Skeletal muscle tissue (tissue), 4 donors: ENCODE results near the gene MCHR1. TPM values are rescaled to one million over a fixed set of nuclear protein-coding genes. Genes with fewer than 3 reads are reported as not detected.

Experiments used
- H3K27ac ChIP-seq: one replicate; pipeline ENCODE4 v1.7.0; 2013; ENCODE audit warnings: mild to moderate bottlenecking, low read depth, low read length, inconsistent platforms
- H3K27me3 ChIP-seq, 3 donors: one replicate each; pipeline ENCODE4 v1.7.0; 2013; ENCODE audit warnings: low read length in 3 of 3; ENCODE audit not compliant: control insufficient read depth in 3 of 3, insufficient read depth in 3 of 3
- H3K36me3 ChIP-seq, 3 donors: one replicate each; pipeline ENCODE4 v1.7.0; 2013; ENCODE audit warnings: low read length in 3 of 3; ENCODE audit not compliant: control insufficient read depth in 3 of 3, insufficient read depth in 3 of 3
- H3K4me1 ChIP-seq, 3 donors: one replicate each; pipeline ENCODE4 v1.7.0; 2013; ENCODE audit warnings: low read length in 3 of 3, mild to moderate bottlenecking in 3 of 3; ENCODE audit not compliant: control insufficient read depth in 3 of 3, insufficient read depth in 3 of 3
- H3K4me3 ChIP-seq, 3 donors: one replicate each; pipeline ENCODE4 v1.7.0; 2013; ENCODE audit warnings: low read length in 3 of 3
- H3K9ac ChIP-seq, 3 donors: one replicate each; pipeline ENCODE4 v1.7.0; 2013; ENCODE audit warnings: low read length in 3 of 3, mild to moderate bottlenecking in 3 of 3, moderate library complexity in 2 of 3, low read depth in 1 of 3
- H3K9me3 ChIP-seq, 3 donors: one replicate each; pipeline ENCODE4 v1.7.0; 2013; ENCODE audit warnings: low read length in 3 of 3; ENCODE audit not compliant: control insufficient read depth in 3 of 3
- total RNA-seq: library from RNA; depleted of rRNA; stranded (reverse); fragments of >200 nt; gene quantifications from one replicate; pipeline ENCODE4 v1.2.3, GENCODE V29; 2014
- donor health status: Osteomylitis.

MCHR1 gene, protein sequence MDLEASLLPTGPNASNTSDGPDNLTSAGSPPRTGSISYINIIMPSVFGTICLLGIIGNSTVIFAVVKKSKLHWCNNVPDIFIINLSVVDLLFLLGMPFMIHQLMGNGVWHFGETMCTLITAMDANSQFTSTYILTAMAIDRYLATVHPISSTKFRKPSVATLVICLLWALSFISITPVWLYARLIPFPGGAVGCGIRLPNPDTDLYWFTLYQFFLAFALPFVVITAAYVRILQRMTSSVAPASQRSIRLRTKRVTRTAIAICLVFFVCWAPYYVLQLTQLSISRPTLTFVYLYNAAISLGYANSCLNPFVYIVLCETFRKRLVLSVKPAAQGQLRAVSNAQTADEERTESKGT
- 1.6 TPM for total RNA-seq

DNA sequence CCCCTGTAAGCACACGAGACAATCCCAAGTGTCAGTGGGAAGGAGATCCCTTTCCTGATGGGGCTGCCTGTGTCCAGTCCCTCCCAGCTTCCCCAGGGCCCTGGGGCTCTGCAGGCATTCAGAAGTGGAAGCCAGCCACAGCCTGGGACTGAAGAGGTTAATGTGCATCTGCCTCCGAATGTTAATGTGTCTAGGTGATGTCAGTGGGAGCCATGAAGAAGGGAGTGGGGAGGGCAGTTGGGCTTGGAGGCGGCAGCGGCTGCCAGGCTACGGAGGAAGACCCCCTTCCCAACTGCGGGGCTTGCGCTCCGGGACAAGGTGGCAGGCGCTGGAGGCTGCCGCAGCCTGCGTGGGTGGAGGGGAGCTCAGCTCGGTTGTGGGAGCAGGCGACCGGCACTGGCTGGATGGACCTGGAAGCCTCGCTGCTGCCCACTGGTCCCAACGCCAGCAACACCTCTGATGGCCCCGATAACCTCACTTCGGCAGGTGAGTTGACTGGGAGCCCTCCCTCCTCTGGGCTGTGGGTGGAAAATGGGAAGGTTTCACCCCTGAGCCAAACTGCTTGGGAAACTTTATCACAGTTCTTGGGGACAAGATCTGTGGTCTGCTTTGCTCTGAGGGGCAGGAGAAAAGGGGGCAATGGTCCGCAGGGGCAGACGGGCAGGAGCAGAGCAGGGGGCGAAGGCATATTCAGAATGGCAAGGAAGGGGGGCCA lies at the start of gene MCHR1:
Gene MCHR1, plus strand, starts transcription at position 236 of the 715 bp plus-strand sequence. Its CDS starts 169 bp downstream, at position 405.
- peaks cover 11 to 29% (median 27%) of the 10 kb centered on the region in 3 donors for H3K27me3 ChIP-seq
- H3K4me3 ChIP-seq, result peak within 1 kb of the TSS; percentile 52 to 60 (median 53)
- peak within 1 kb of the TSS; percentile 21 to 57 (median 23) for H3K9ac ChIP-seq
- peak within 1 kb of the TSS; percentile 44 for H3K27ac ChIP-seq
- H3K9me3 ChIP-seq, result no peaks in the 10 kb centered on the region
- H3K36me3 ChIP-seq, result no peaks in the 10 kb centered on the region
- H3K4me1 ChIP-seq, result peaks cover 15 to 23% (median 16%) of the 10 kb centered on the region in 3 donors

DNA sequence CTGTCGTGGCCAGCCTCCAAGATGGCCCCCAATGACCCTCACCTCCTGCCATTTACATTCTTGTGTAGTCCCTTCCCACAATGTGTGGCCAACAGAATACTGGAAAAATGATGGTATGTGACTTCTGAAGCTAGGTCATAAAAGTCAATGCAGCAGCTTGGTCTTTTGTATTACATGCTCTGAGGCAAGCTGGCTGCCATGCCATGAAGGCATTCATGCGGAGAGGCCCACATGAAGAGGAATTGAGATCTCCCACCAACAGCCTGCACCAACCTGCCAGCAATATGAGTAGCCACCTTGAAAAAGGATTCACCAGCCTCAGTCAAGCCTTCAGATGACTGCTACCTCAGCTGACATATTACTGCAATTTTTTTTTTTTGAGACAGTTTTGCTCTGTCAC lies 47.4 kb upstream of the MCHR1 start:
- no peaks in the 10 kb centered on the region for H3K9me3 ChIP-seq
- H3K4me3 ChIP-seq, result no peak overlapping the region
- H3K27ac ChIP-seq, result no peak overlapping the region
- no peak overlapping the region for H3K9ac ChIP-seq
- peaks cover 12 to 34% (median 24%) of the 10 kb centered on the region in 3 donors for H3K4me1 ChIP-seq
- H3K36me3 ChIP-seq, result no peaks in the 10 kb centered on the region
- H3K27me3 ChIP-seq, result no peaks in the 10 kb centered on the region

DNA sequence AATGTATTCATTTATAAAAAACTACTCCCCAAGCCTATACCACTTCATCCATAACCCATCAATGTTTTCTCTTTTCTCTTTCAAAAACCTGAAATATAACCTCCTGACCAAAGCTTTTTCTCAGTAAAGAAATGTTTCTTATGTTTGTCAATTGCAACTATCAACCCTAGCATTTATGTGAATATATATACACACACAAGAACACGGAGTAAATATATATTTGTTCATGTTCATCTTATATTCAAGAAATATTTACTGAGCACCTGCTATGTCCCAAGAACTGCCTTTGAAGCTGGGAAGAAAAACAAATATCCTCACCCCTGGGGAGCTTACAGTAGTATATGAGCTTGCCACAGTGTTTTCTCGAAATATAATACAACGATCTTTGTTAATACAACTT lies 46.2 kb upstream of the MCHR1 start:
- peaks cover 18 to 34% (median 26%) of the 10 kb centered on the region in 3 donors for H3K4me1 ChIP-seq
- H3K9ac ChIP-seq, result no peak overlapping the region

DNA sequence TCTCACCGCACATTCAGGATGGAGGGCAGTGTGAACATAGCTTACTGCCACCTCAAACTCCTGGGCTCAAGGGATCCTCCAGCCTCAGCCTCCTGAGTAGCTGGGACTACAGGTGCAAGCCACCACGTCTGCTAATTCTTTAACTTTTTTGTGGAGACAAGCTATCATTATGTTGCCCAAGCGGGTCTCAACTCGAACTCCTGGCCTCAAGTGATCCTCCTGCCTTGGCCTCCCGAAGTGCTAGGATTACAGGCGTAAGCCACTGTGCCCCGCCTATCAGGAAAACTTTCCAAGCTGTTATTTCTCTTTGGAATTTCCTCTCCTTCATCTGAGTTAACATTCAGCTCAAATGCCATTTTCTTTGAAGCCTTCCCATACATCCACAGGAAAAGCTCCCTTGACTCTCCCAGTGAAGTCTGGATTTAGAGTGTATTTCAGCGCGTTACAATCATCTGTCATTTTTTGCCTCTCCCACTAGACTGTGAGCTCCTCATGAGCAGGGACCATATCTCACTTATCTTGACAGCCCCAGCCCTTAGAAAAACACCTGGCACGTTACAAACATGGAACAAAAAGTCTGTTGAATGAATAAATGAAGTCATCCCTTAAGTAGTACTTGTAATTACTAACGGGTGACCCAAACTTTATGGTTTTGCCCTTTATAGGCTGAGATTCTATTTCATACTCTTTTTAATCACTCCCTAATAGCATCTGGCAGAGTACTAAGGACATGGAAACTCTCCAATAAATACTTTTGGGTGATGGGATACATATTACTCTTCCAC lies 45.0 kb upstream of the MCHR1 start:
- peaks cover 17 to 28% (median 23%) of the 10 kb centered on the region in 3 donors for H3K4me1 ChIP-seq
- H3K9me3 ChIP-seq, result no peaks in the 10 kb centered on the region
- H3K36me3 ChIP-seq, result no peaks in the 10 kb centered on the region
- no peaks in the 10 kb centered on the region for H3K27me3 ChIP-seq
- H3K9ac ChIP-seq, result peak overlapping the region in 1 of 3 donors; percentile 83
- H3K27ac ChIP-seq, result no peak overlapping the region
- peak overlapping the region in 1 of 3 donors; percentile 95 for H3K4me3 ChIP-seq

More for the DNA sequence above, 46.2 kb upstream of the MCHR1 start:
- no peaks in the 10 kb centered on the region for H3K27me3 ChIP-seq
- no peak overlapping the region for H3K27ac ChIP-seq
- H3K4me3 ChIP-seq, result no peak overlapping the region
- no peaks in the 10 kb centered on the region for H3K36me3 ChIP-seq
- no peaks in the 10 kb centered on the region for H3K9me3 ChIP-seq

DNA sequence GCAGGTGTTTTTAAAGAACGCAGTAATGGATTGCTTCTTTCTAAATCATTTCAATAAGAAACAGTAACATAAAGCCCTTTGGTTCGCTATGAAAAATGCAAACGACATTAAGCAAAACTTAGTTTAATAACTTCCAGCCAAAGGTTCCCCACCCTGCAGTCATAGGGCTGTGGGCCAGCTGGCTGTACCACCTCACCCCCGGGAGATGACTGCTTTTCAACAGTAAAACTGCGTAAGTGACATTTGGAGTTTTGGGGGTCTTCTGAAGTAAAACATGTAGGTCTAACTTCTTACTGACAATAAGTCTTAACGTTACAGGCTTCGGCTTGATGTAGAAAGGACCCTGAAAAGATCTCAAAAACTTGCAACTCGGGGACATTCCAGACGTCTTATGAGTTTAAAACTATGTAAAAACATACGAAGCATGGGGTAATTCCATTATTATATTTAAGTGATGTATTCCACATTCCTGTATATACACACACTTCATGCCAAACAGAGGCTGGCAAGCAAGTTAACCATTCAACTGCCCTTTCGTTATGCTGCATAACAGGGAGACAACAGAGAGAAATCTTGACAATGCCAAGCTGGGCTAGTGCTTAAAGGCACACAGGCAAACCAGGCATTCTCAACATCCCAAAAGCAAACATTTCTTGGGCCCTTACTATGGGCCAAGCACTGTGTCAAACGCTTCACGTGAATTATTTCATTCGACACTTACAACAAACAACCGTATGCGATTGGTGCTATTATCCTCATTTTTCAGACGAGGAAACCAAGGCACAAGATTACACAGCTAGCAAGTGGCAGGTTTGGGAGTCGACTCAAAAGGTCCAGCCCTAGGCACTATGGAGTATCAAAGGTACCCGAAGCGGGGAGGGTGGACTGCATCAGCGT lies 44.0 kb upstream of the MCHR1 start:
- Histone ChIP-seq H3K27me3 (no peaks in the 10 kb centered on the region), H3K4me1 (peaks cover 17 to 28% (median 23%) of the 10 kb centered on the region in 3 donors), H3K36me3 (no peaks in the 10 kb centered on the region), H3K9me3 (no peaks in the 10 kb centered on the region), H3K9ac (peak overlapping the region; percentile 83 to 87 (median 85)), H3K4me3 (peak overlapping the region; percentile 83 to 95 (median 92)), H3K27ac (peak overlapping the region; percentile 97)

DNA sequence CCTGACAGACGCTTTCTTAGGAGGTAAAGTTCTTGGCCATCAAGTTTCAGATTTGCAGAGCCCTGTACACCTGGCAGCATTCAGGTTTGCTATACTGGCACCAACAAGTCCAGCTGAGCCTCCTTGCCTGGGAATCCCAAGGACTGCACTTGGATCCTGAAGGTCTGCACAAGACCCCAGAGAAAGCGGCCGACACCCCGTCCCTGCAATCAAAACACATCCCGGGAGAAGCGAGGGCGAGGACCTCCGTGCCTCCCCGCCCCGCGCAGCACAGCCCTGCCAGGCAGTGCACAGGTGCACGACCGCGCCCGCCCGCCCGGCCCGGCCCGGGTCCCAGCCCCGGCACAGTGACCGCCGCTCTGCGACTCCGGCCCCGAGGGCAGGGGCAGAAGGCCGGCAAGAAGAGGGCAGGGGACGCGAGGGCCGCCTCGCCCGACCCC lies 43.3 kb upstream of the MCHR1 start:
- H3K27ac ChIP-seq, result peak overlapping the region; percentile 97
- H3K9ac ChIP-seq, result peak overlapping the region; percentile 83 to 87 (median 85)
- H3K9me3 ChIP-seq, result no peaks in the 10 kb centered on the region
- peaks cover 17 to 28% (median 23%) of the 10 kb centered on the region in 3 donors for H3K4me1 ChIP-seq
- H3K27me3 ChIP-seq, result no peaks in the 10 kb centered on the region
- H3K36me3 ChIP-seq, result no peaks in the 10 kb centered on the region
- H3K4me3 ChIP-seq, result peak overlapping the region; percentile 83 to 95 (median 92)

DNA sequence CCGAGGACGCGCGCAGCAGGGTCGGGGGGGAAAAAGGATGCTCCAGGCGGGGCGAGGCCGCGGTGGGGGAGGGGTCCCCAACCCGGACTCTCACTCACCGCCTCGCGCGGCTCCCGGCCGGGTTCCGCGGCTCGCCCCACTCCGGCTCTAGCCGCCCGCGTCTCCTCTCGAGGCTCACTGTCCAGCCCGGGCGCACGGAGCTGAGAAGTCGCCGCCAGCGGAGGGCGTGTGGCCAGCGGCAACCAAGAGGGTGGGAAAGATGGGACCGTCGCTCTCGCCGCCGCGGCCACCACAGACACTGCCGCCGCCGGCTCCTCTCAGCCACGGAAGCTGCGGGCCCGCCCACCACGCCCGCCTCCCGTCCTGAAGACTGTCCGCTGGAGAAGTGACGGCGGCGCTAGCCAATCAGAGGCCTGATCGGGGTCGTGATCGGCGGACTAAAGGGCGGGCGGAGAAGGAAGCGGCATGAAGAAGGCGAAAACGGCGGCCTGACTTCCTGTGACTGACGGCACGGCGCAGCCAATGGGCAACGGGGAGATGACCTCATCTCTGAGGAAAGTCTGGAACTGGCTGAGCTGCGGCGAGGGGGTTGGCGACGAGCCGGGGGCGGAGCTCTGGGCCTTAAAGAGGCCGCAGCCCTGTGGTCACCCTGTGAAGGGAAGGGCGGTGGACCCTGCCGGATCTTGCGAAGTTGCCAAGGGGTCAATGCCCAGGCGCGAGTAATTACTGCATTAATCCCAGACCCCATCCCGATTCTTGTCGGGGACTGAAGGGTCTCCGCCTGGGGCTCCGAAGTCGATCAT lies 42.7 kb upstream of the MCHR1 start, which contains the start of gene MRTFA:
Gene MRTFA, minus strand, starts transcription at position 340 of the 803 bp plus-strand sequence.
- Histone ChIP-seq H3K9me3 (no peaks in the 10 kb centered on the region), H3K4me3 (peak within 1 kb of the TSS; percentile 96 to 97 (median 96)), H3K4me1 (peaks cover 17 to 25% (median 23%) of the 10 kb centered on the region in 3 donors), H3K9ac (peak within 1 kb of the TSS; percentile 96 to 99 (median 97)), H3K36me3 (no peaks in the 10 kb centered on the region), H3K27me3 (no peaks in the 10 kb centered on the region), H3K27ac (peak within 1 kb of the TSS; percentile 97)

DNA sequence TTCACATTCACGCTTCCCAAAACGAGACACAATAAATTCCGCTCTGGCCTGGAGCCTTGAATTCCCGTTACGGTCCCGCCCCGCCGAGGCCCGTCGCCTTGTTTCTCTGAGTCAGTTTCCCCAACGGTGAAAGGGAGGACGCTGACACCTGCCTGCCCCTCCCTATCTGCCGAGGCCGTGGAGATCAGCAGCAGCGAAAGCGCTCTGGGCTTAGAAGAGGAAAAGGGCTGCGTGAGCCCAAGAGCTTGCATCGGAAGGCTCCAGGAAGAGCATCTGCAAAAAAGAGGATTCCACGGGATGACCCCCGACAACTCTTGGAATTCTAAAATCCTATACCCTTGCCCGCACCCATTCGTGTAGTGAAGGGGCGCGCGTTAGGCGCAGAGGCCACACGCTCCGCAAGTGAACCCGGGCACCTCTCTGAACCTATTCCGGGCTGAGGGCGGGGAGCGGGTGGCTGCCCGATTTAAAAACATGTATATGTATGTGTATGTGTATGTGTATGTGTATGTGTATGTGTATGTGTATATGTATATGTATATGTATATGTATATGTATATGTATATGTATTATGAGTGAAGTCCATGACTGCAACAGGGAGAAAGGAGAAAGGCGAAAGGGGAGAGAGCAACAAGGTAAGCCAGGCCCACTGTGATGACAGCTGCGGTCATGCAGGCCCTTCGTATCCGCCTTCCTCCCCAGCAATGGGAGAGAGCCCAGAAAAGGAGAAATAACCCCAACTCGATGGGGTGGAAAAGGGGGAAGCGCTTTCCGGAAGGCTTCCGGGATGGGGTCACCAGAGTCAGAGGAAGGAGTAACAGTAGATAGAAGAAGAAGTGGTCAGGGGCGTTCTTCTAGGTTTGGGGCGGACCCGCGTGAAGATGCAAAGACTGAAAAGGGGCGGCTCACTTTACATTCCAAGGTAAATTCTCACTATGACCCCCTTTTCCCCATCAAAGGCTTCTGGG lies 41.8 kb upstream of the MCHR1 start:
- H3K9ac ChIP-seq, result peak overlapping the region; percentile 96 to 99 (median 97)
- no peaks in the 10 kb centered on the region for H3K36me3 ChIP-seq
- peak overlapping the region; percentile 96 to 97 (median 96) for H3K4me3 ChIP-seq
- no peaks in the 10 kb centered on the region for H3K9me3 ChIP-seq
- peaks cover 17 to 23% (median 22%) of the 10 kb centered on the region in 3 donors for H3K4me1 ChIP-seq
- peak overlapping the region; percentile 97 for H3K27ac ChIP-seq
- no peaks in the 10 kb centered on the region for H3K27me3 ChIP-seq
